Progenitor cell of endocrine pancreas (in vitro differentiated cells): ENCODE results near the gene CSNK2A3. TPM values are rescaled to one million over a fixed set of nuclear protein-coding genes. Genes with fewer than 3 reads are reported as not detected.

ENCODE experiments used
- DNase-seq: peaks from one replicate; pipeline ENCODE4 v3.0.0; 2021; ENCODE audit warnings: low spot score; ENCODE audit not compliant: unreplicated experiment
- H3K27ac Mint-ChIP-seq: 2 replicates; pipeline ENCODE4 v1.8.0; 2021; ENCODE audit warnings: mild to moderate bottlenecking, moderate library complexity, mixed read lengths
- H3K27me3 Mint-ChIP-seq: 2 replicates; pipeline ENCODE4 v1.8.0; 2021; ENCODE audit warnings: mixed read lengths
- H3K36me3 Mint-ChIP-seq: 2 replicates; pipeline ENCODE4 v1.8.0; 2022; ENCODE audit warnings: mixed read lengths; ENCODE audit not compliant: insufficient read depth
- H3K4me1 Mint-ChIP-seq: 2 replicates; pipeline ENCODE4 v1.8.0; 2021; ENCODE audit warnings: low read depth, mixed read lengths
- H3K4me3 Mint-ChIP-seq: 2 replicates; pipeline ENCODE4 v1.8.0; 2021; ENCODE audit warnings: low read depth, mild to moderate bottlenecking, moderate library complexity, mixed read lengths
- H3K9me3 Mint-ChIP-seq: 2 replicates; pipeline ENCODE4 v1.8.0; 2021; ENCODE audit warnings: low read depth, mixed read lengths
- total RNA-seq: library from RNA; stranded (reverse); gene quantifications from 2 replicates; pipeline ENCODE4 v1.2.1, GENCODE V29; 2021
- TF ChIP-seq, protein P1 (sequence below): fragments of 200-600 bp; sonication (generic); IDR thresholded peaks from one replicate; pipeline ENCODE4 v1.5.0; 2021; ENCODE audit warnings: antibody characterized with exemption, mild to moderate bottlenecking; ENCODE audit not compliant: unreplicated experiment

Gene CSNK2A3
- total RNA-seq, 1 donor from 2014 or later = 1.3 TPM

- no peaks in the 10 kb centered on the region for H3K36me3 Mint-ChIP-seq
Observed at GRCh38 chr11:11396301-11397035, 43.4 kb upstream of the CSNK2A3 start.

GRCh38 chr11:11395126-11395525 lies 42.1 kb upstream of the CSNK2A3 start:
- Mint-ChIP-seq H3K27ac (no peak overlapping the region), H3K4me3 (no peak overlapping the region), H3K27me3 (peaks cover 14% of the 10 kb centered on the region), H3K36me3 (no peaks in the 10 kb centered on the region), H3K4me1 (no peaks in the 10 kb centered on the region), H3K9me3 (no peaks in the 10 kb centered on the region)
- DNase-seq = no peak
- TF ChIP-seq, protein P1, sequence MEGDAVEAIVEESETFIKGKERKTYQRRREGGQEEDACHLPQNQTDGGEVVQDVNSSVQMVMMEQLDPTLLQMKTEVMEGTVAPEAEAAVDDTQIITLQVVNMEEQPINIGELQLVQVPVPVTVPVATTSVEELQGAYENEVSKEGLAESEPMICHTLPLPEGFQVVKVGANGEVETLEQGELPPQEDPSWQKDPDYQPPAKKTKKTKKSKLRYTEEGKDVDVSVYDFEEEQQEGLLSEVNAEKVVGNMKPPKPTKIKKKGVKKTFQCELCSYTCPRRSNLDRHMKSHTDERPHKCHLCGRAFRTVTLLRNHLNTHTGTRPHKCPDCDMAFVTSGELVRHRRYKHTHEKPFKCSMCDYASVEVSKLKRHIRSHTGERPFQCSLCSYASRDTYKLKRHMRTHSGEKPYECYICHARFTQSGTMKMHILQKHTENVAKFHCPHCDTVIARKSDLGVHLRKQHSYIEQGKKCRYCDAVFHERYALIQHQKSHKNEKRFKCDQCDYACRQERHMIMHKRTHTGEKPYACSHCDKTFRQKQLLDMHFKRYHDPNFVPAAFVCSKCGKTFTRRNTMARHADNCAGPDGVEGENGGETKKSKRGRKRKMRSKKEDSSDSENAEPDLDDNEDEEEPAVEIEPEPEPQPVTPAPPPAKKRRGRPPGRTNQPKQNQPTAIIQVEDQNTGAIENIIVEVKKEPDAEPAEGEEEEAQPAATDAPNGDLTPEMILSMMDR = no peak

More at GRCh38 chr11:11396301-11397035, 43.4 kb upstream of the CSNK2A3 start:
- TF ChIP-seq, protein P1 = no peak
- no peak for DNase-seq
- no peak overlapping the region for H3K27ac Mint-ChIP-seq
- no peak overlapping the region for H3K4me3 Mint-ChIP-seq
- H3K27me3 Mint-ChIP-seq = peaks cover 14% of the 10 kb centered on the region
- no peaks in the 10 kb centered on the region for H3K9me3 Mint-ChIP-seq
- no peaks in the 10 kb centered on the region for H3K4me1 Mint-ChIP-seq

DNA sequence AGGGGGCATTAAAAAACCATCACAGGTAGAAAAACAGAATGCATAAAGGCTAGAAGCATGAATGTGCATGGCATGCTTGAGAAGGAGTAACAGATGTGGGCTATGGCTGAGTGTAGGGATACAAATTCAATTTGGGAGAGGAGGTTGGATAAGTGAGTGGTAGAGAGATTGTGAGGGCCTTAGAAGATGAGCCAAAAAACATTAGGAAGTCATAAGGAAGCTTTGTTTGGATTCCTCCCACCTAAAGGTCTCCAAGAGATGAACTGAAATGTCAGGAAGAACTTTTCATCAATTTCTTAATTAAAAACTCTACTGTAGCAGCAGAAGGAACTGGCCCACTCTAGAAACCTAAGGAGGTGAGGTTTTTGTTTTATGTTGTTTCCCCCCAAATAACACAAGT lies 41.2 kb upstream of the CSNK2A3 start:
- Mint-ChIP-seq H3K4me1 (no peaks in the 10 kb centered on the region), H3K36me3 (no peaks in the 10 kb centered on the region), H3K4me3 (no peak overlapping the region), H3K27me3 (peaks cover 16% of the 10 kb centered on the region), H3K27ac (no peak overlapping the region), H3K9me3 (no peaks in the 10 kb centered on the region)
- TF ChIP-seq, protein P1 = no peak
- no peak for DNase-seq

DNA sequence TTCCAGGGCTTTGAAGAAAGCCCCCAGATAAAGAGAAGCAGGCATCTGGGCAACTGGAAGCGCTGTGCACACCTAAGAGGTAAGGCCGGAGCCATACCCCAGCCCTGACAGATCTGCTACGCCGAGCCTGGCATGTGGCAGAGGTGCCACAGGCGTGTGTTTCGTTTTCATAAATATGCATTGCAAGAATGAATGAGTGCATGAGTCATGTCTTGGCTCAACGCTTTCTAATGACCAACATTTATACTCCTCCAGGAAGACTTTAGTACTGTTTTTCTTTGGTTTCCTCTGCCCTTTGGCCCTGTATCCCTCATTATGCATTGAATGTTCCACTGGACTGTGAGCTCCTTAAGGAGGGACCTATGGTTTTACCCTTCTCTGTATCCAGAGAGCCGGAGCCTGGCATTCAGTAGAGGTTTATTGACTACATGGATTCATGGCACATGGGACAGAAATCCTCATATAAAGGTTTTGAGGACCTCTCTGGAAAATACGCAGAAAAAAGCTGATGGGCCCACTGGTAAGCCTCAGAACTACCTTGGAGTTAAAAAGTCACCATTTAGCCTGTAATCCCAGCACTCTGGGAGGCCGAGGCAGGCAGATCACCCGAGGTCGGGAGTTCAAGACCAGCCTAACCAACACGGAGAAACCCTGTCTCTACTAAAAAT lies 38.9 kb upstream of the CSNK2A3 start:
- DNase-seq = no peak
- no peak overlapping the region for H3K4me3 Mint-ChIP-seq
- no peaks in the 10 kb centered on the region for H3K36me3 Mint-ChIP-seq
- H3K27me3 Mint-ChIP-seq = peaks cover 25% of the 10 kb centered on the region
- H3K9me3 Mint-ChIP-seq = no peaks in the 10 kb centered on the region
- TF ChIP-seq, protein P1 = no peak
- no peak overlapping the region for H3K27ac Mint-ChIP-seq
- H3K4me1 Mint-ChIP-seq = no peaks in the 10 kb centered on the region

DNA sequence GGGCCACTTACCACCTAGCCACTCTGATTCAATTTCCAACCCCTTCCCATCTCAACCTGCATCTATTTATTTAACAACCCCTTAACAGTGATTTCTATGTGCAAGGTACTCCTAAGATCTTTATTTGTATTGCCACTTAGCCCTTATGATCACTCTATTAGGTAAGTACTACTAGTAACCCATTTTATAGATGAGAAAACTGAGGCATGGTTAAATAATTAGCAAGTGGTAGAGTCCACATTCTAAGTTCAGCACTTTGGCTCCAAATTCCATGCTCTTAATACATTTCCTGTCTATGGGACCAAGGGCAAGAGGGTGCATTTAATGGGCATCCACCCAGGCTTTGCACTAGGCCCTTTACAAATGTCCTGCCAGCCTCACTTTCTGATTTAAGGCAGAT lies 38.1 kb upstream of the CSNK2A3 start:
- H3K9me3 Mint-ChIP-seq = no peaks in the 10 kb centered on the region
- no peaks in the 10 kb centered on the region for H3K36me3 Mint-ChIP-seq
- peaks cover 20% of the 10 kb centered on the region for H3K27me3 Mint-ChIP-seq
- H3K27ac Mint-ChIP-seq = no peak overlapping the region
- H3K4me1 Mint-ChIP-seq = no peaks in the 10 kb centered on the region
- no peak overlapping the region for H3K4me3 Mint-ChIP-seq
- no peak for DNase-seq
- TF ChIP-seq, protein P1 = no peak
